Measurements from ENCODE around the gene THAP3.
A peak's percentile ranks its signal among the peaks of the same experiment; 100 is the strongest.

DNA sequence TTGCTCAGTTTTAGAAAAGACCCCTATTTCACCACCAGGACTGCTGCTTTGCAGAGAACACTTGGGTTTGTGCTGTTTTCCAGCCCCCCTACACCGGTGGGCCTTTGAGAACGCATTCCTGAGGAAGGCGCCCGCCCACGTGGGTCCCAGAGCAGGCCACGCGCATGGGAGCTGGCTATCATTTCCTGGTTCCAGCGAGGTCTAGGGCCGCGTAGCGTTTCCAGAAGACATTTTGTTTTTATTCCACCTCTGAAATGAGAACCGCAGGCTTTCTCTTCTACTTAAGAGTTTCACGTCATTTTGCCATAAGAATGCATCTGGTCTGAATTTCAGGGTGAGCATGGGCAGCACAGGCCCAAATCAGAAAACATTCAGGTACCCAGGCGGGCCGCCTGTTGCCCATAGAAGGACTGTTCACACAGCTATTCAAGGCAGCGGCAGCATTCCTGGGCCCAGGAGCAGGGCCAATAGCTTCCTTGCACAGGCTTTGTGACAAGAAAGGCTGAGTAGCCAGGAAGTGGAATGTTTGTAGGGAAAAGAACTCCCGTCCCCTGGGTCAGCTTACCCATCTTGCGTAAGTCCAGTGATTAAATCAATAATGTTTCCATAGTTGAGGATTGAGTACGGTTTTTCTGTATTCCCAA lies 20.6 kb upstream of the THAP3 start:
- TF ChIP-seq REST (IDR thresholded peaks at IDR 0.05; ENCODE audit: insufficient read depth in 1 of 2, low read depth in 2 of 2, low read length in 2 of 2) (no peak), POLR2AphosphoS5 (IDR thresholded peaks at IDR 0.05; ENCODE audit: low read depth, low read length) (peak; percentile 31; the same call in 1 of the 2 replicates)

Data from PFSK-1 (cell line).